ENCODE data around the gene GABARAP.

The GABARAP gene

GRCh38 chr17:7241783-7242716, at the start of gene GABARAP:
Gene GABARAP (minus strand): TSS chr17:7242449. CDS start chr17:7242330, 119 bp downstream.
- peak; percentile 86 to 99 for DNase-seq

GRCh38 chr17:7290685-7291084, 48.4 kb upstream of the GABARAP start:
- DNase-seq, result no peak

GRCh38 chr17:7290166-7290565, 47.9 kb upstream of the GABARAP start:
- no peak for DNase-seq

- no peak for DNase-seq
Measured at GRCh38 chr17:7289256-7290032, 47.2 kb upstream of the GABARAP start.

- DNase-seq, result no peak
Measured at GRCh38 chr17:7285679-7286078, 43.4 kb upstream of the GABARAP start.

GRCh38 chr17:7284911-7285310, 42.7 kb upstream of the GABARAP start:
- DNase-seq, result no peak

GRCh38 chr17:7283471-7284216, 41.4 kb upstream of the GABARAP start:
- DNase-seq, result peak; percentile 29 to 38

GRCh38 chr17:7282752-7283321, 40.6 kb upstream of the GABARAP start:
- DNase-seq, result peak in 1 of 2 donors; percentile 27

- no peak for DNase-seq
Measured at GRCh38 chr17:7281953-7282751, 39.9 kb upstream of the GABARAP start.

GRCh38 chr17:7281074-7281952, 39.1 kb upstream of the GABARAP start, which contains the start of gene SLC2A4:
Gene SLC2A4 (plus strand): TSS chr17:7281718. CDS start chr17:7281935, 217 bp downstream.
- peak; percentile 96 to 98 for DNase-seq

- peak; percentile 70 to 96 for DNase-seq
Measured at GRCh38 chr17:7280519-7281073, 38.3 kb upstream of the GABARAP start.

- DNase-seq, result no peak
Measured at GRCh38 chr17:7279448-7279847, 37.2 kb upstream of the GABARAP start.

GRCh38 chr17:7266784-7267183, 24.5 kb upstream of the GABARAP start:
- no peak for DNase-seq

GRCh38 chr17:7263801-7264078, 21.5 kb upstream of the GABARAP start:
- DNase-seq, result no peak

- peak in 1 of 2 donors; percentile 34 for DNase-seq
Measured at GRCh38 chr17:7262935-7263800, 20.9 kb upstream of the GABARAP start.

GRCh38 chr17:7262192-7262934, 20.1 kb upstream of the GABARAP start, which contains the start of gene CLDN7:
Gene CLDN7 (minus strand): TSS chr17:7262478. CDS start chr17:7262043, 435 bp downstream.
- no peak for DNase-seq

- no peak for DNase-seq
Measured at GRCh38 chr17:7261379-7262191, 19.3 kb upstream of the GABARAP start.

Measured in inflammatory macrophage treated with lipopolysaccharide for 1 hour (primary cell).